ENCODE results near the gene SAMD4A.

SAMD4A gene
- total RNA-seq = 12.6 to 20.1 (median 17.5) reads per million in 3 donors

DNA sequence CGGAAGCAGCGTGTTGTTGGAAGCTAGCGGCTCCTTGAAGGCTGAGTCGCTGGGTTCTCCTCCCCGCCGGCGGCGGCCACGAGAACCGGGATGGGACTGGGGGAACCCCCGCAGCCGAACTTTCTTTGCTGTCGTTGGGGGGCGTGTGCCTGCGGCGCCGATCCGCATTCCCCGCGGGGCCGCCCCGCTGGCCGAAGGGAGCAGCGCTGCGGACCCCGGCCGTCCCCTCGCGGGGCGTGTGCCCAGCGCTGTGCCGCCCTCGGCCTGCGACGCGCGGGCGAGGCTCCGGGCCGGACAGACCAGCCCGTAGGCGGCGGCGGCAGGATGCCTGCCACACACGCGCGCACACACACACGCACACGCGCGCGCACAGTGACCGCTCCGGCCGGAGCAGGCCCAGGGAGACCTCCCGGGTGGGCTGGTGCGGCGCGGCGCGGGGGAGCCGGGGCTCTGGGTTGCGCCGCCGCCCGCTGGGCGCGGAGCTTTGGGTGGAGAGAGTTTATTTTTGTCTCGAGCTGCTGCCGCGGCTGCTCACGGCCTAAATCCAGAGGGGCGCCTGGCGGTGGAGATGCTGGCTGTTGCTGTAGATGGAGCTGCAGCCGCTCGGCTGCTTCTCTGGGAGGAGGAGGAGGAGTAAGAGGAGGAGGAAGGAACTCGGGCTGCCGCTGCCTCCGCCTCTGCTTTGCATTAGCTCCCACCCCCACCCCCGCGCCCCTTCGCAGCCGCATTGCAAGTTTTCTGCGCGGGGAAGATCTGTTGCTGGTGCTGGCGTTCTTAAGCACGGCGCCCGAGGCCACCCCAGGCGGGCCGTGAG, at the start of gene SAMD4A:
Gene SAMD4A, plus strand, starts transcription at position 719 of the 814 bp plus-strand sequence. CDS start 789 bp downstream, outside the sequence.
- Histone ChIP-seq H3K27ac (ENCODE audit: insufficient read depth, low read length, poor library complexity, severe bottlenecking) (peak within 1 kb of the TSS; percentile 87), H3K4me3 (ENCODE audit: insufficient read depth, low read depth, low read length, poor library complexity, severe bottlenecking) (peak within 1 kb of the TSS; percentile 86)

DNA sequence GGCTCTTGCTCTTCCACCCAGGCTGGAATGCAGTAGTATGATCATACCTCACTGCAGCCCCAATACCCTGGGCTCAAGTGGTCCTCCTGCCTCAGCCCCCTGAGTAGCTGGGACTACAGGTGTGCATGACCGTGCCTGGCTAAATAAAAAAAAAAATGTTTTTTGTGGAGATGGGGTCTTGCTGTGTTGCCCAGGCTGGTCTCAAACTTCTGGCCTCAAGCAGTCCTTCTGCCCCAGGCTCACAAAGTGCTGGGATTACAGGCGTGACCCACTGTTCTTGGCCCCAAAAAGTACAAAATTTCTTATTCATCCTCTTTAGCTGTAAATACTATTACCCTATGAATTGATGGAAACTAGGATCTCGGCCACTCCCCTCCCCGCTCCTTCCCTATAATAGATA, 42.5 kb upstream of the SAMD4A start:
- Histone ChIP-seq H3K36me3 (ENCODE audit: control insufficient read depth, insufficient read depth, low read length) (peaks cover 16% of the 10 kb centered on the region), H3K27ac (ENCODE audit: insufficient read depth, low read length, poor library complexity, severe bottlenecking) (no peak overlapping the region), H3K9me3 (ENCODE audit: control insufficient read depth, low read length) (no peaks in the 10 kb centered on the region), H3K4me3 (ENCODE audit: insufficient read depth, low read depth, low read length, poor library complexity, severe bottlenecking) (no peak overlapping the region), H3K27me3 (replicated peaks; ENCODE audit: control insufficient read depth, insufficient read depth, low read length, poor library complexity, severe bottlenecking) (no peaks in the 10 kb centered on the region), H3K4me1 (ENCODE audit: control insufficient read depth, insufficient read depth, low read length, poor library complexity, severe bottlenecking) (no peaks in the 10 kb centered on the region)
- DNase-seq = no peak

More for the DNA sequence above, at the start of gene SAMD4A:
- Histone ChIP-seq H3K36me3 (ENCODE audit: control insufficient read depth, insufficient read depth, low read length) (no peaks in the 10 kb centered on the region), H3K27me3 (replicated peaks; ENCODE audit: control insufficient read depth, insufficient read depth, low read length, poor library complexity, severe bottlenecking) (no peaks in the 10 kb centered on the region), H3K9me3 (ENCODE audit: control insufficient read depth, low read length) (no peaks in the 10 kb centered on the region), H3K4me1 (ENCODE audit: control insufficient read depth, insufficient read depth, low read length, poor library complexity, severe bottlenecking) (peaks cover 10% of the 10 kb centered on the region)
- peak; percentile 27 to 55 (median 43) for DNase-seq

DNA sequence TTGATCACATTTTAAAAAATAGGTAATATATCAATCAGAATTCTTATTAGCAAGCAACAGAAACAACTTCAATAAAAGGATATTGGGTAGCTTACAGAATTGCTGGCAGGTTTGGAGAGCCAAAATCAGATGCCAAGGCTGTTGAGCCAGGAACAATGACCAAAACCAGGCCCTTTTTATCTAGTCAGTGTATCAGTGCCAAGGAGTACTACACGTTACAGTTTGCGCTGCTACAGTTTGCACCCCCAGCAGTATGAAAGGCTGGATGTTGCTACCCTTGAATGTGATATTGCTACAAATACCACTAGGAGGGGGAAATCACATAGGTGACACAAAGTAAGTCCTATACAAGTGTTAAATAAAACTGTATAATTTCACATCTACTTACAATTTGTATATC, 38.0 kb upstream of the SAMD4A start:
- DNase-seq = no peak
- Histone ChIP-seq H3K27ac (ENCODE audit: insufficient read depth, low read length, poor library complexity, severe bottlenecking) (no peak overlapping the region), H3K9me3 (ENCODE audit: control insufficient read depth, low read length) (no peaks in the 10 kb centered on the region), H3K4me3 (ENCODE audit: insufficient read depth, low read depth, low read length, poor library complexity, severe bottlenecking) (no peak overlapping the region), H3K4me1 (ENCODE audit: control insufficient read depth, insufficient read depth, low read length, poor library complexity, severe bottlenecking) (no peaks in the 10 kb centered on the region), H3K36me3 (ENCODE audit: control insufficient read depth, insufficient read depth, low read length) (peaks cover 5% of the 10 kb centered on the region), H3K27me3 (replicated peaks; ENCODE audit: control insufficient read depth, insufficient read depth, low read length, poor library complexity, severe bottlenecking) (no peaks in the 10 kb centered on the region)

- DNase-seq = no peak
- H3K4me3 ChIP-seq (ENCODE audit: insufficient read depth, low read depth, low read length, poor library complexity, severe bottlenecking) = no peak overlapping the region
- H3K4me1 ChIP-seq (ENCODE audit: control insufficient read depth, insufficient read depth, low read length, poor library complexity, severe bottlenecking) = no peaks in the 10 kb centered on the region
- no peaks in the 10 kb centered on the region for H3K27me3 ChIP-seq (replicated peaks; ENCODE audit: control insufficient read depth, insufficient read depth, low read length, poor library complexity, severe bottlenecking)
- no peak overlapping the region for H3K27ac ChIP-seq (ENCODE audit: insufficient read depth, low read length, poor library complexity, severe bottlenecking)
- H3K36me3 ChIP-seq (ENCODE audit: control insufficient read depth, insufficient read depth, low read length) = peaks cover 3% of the 10 kb centered on the region
- no peaks in the 10 kb centered on the region for H3K9me3 ChIP-seq (ENCODE audit: control insufficient read depth, low read length)
Measured at GRCh38 chr14:54529811-54530210, 37.1 kb upstream of the SAMD4A start.

GRCh38 chr14:54532111-54533012, 34.6 kb upstream of the SAMD4A start:
- H3K9me3 ChIP-seq (ENCODE audit: control insufficient read depth, low read length) = no peaks in the 10 kb centered on the region
- H3K27me3 ChIP-seq (replicated peaks; ENCODE audit: control insufficient read depth, insufficient read depth, low read length, poor library complexity, severe bottlenecking) = no peaks in the 10 kb centered on the region
- no peak for DNase-seq
- no peak overlapping the region for H3K27ac ChIP-seq (ENCODE audit: insufficient read depth, low read length, poor library complexity, severe bottlenecking)
- H3K4me3 ChIP-seq (ENCODE audit: insufficient read depth, low read depth, low read length, poor library complexity, severe bottlenecking) = no peak overlapping the region
- H3K36me3 ChIP-seq (ENCODE audit: control insufficient read depth, insufficient read depth, low read length) = peaks cover 3% of the 10 kb centered on the region
- H3K4me1 ChIP-seq (ENCODE audit: control insufficient read depth, insufficient read depth, low read length, poor library complexity, severe bottlenecking) = no peaks in the 10 kb centered on the region

- H3K27ac ChIP-seq (ENCODE audit: insufficient read depth, low read length, poor library complexity, severe bottlenecking) = no peak overlapping the region
- no peaks in the 10 kb centered on the region for H3K36me3 ChIP-seq (ENCODE audit: control insufficient read depth, insufficient read depth, low read length)
- no peak for DNase-seq
- H3K9me3 ChIP-seq (ENCODE audit: control insufficient read depth, low read length) = no peaks in the 10 kb centered on the region
- H3K4me3 ChIP-seq (ENCODE audit: insufficient read depth, low read depth, low read length, poor library complexity, severe bottlenecking) = no peak overlapping the region
- no peaks in the 10 kb centered on the region for H3K27me3 ChIP-seq (replicated peaks; ENCODE audit: control insufficient read depth, insufficient read depth, low read length, poor library complexity, severe bottlenecking)
- H3K4me1 ChIP-seq (ENCODE audit: control insufficient read depth, insufficient read depth, low read length, poor library complexity, severe bottlenecking) = no peaks in the 10 kb centered on the region
Measured at GRCh38 chr14:54533100-54533499, 33.8 kb upstream of the SAMD4A start.

DNA sequence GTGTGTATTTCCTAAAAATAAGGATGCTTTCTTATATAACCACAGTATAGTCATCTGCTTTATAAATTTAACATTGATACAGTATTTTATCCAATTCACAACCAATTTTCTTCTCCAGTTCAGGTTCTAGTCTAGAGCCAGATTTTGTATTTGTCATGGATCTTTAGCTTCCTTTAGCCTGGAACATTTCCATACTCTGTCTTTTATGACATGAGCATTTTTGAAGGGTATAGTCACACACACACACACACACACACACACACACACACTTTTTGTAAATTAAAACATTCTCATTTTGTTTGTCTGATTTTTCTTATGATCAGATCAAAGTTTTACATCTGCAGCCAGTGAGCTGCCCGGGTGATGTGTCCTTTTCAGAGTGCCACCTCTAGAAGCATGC, 31.8 kb upstream of the SAMD4A start:
- Histone ChIP-seq H3K27ac (ENCODE audit: insufficient read depth, low read length, poor library complexity, severe bottlenecking) (no peak overlapping the region), H3K27me3 (replicated peaks; ENCODE audit: control insufficient read depth, insufficient read depth, low read length, poor library complexity, severe bottlenecking) (no peaks in the 10 kb centered on the region), H3K4me1 (ENCODE audit: control insufficient read depth, insufficient read depth, low read length, poor library complexity, severe bottlenecking) (no peaks in the 10 kb centered on the region), H3K9me3 (ENCODE audit: control insufficient read depth, low read length) (no peaks in the 10 kb centered on the region), H3K4me3 (ENCODE audit: insufficient read depth, low read depth, low read length, poor library complexity, severe bottlenecking) (no peak overlapping the region), H3K36me3 (ENCODE audit: control insufficient read depth, insufficient read depth, low read length) (peaks cover 8% of the 10 kb centered on the region)
- no peak for DNase-seq

- no peak overlapping the region for H3K27ac ChIP-seq (ENCODE audit: insufficient read depth, low read length, poor library complexity, severe bottlenecking)
- H3K36me3 ChIP-seq (ENCODE audit: control insufficient read depth, insufficient read depth, low read length) = peaks cover 9% of the 10 kb centered on the region
- H3K27me3 ChIP-seq (replicated peaks; ENCODE audit: control insufficient read depth, insufficient read depth, low read length, poor library complexity, severe bottlenecking) = no peaks in the 10 kb centered on the region
- DNase-seq = no peak
- no peak overlapping the region for H3K4me3 ChIP-seq (ENCODE audit: insufficient read depth, low read depth, low read length, poor library complexity, severe bottlenecking)
- no peaks in the 10 kb centered on the region for H3K9me3 ChIP-seq (ENCODE audit: control insufficient read depth, low read length)
- no peaks in the 10 kb centered on the region for H3K4me1 ChIP-seq (ENCODE audit: control insufficient read depth, insufficient read depth, low read length, poor library complexity, severe bottlenecking)
Measured at GRCh38 chr14:54535646-54536045, 31.3 kb upstream of the SAMD4A start.

DNA sequence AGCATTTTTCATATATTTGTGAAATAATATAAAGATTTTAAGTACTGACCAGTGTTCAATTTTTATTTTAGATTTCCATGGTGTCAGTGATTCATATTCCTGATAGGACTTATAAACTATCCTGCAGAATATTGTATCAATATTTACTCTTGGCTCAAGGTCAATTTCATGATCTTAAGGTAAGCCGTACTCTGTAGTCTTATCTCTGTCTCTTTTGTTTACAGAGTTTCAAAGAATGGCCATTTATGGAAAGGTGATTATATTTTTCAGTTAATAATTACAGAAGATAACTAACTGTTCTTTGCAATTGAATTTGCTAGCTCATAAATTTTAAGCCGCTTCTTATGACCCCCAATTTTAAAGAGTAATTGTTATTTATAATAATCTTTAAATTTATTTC, 29.3 kb upstream of the SAMD4A start:
- Histone ChIP-seq H3K4me3 (ENCODE audit: insufficient read depth, low read depth, low read length, poor library complexity, severe bottlenecking) (no peak overlapping the region), H3K27me3 (replicated peaks; ENCODE audit: control insufficient read depth, insufficient read depth, low read length, poor library complexity, severe bottlenecking) (no peaks in the 10 kb centered on the region), H3K9me3 (ENCODE audit: control insufficient read depth, low read length) (no peaks in the 10 kb centered on the region), H3K4me1 (ENCODE audit: control insufficient read depth, insufficient read depth, low read length, poor library complexity, severe bottlenecking) (no peaks in the 10 kb centered on the region), H3K27ac (ENCODE audit: insufficient read depth, low read length, poor library complexity, severe bottlenecking) (no peak overlapping the region), H3K36me3 (ENCODE audit: control insufficient read depth, insufficient read depth, low read length) (peaks cover 9% of the 10 kb centered on the region)
- DNase-seq = no peak

DNA sequence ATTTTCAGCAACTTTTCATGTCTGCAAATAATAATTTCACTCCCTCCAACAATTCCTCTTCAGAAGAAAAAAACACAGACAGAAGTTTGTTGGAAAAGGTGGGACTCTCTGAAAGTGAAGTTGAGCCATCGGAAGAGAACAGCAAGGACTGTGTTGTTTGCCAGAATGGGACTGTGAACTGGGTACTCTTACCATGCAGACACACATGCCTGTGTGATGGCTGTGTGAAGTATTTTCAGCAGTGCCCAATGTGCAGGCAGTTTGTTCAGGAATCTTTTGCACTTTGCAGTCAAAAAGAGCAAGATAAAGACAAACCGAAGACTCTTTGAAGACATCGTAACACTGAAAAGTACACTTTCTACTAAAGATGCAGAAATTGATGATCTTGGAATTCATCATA, 28.9 kb upstream of the SAMD4A start:
- H3K9me3 ChIP-seq (ENCODE audit: control insufficient read depth, low read length) = no peaks in the 10 kb centered on the region
- no peaks in the 10 kb centered on the region for H3K27me3 ChIP-seq (replicated peaks; ENCODE audit: control insufficient read depth, insufficient read depth, low read length, poor library complexity, severe bottlenecking)
- H3K36me3 ChIP-seq (ENCODE audit: control insufficient read depth, insufficient read depth, low read length) = peaks cover 9% of the 10 kb centered on the region
- H3K4me1 ChIP-seq (ENCODE audit: control insufficient read depth, insufficient read depth, low read length, poor library complexity, severe bottlenecking) = no peaks in the 10 kb centered on the region
- H3K4me3 ChIP-seq (ENCODE audit: insufficient read depth, low read depth, low read length, poor library complexity, severe bottlenecking) = no peak overlapping the region
- DNase-seq = no peak
- H3K27ac ChIP-seq (ENCODE audit: insufficient read depth, low read length, poor library complexity, severe bottlenecking) = no peak overlapping the region
